Cardiac septum (tissue), 1 donor: ENCODE data around the gene CHST15. TPM values are rescaled to one million over a fixed set of nuclear protein-coding genes. Genes with fewer than 3 reads are reported as not detected.
"Not testable (repeated sequence)": the region's sequence is repeated elsewhere in the genome, so short reads cannot be mapped to it uniquely, and the experiment has no call there.

ENCODE experiments used
- DNase-seq: peaks from one replicate; pipeline ENCODE4 v3.0.0-alpha.2; 2020; ENCODE audit warnings: low spot score
- intact Hi-C: fragments of 100-400 bp; cut with DNase I; formaldehyde crosslinking; loops from one replicate; pipeline ENCODE4 v1.14.0; 2022
- total RNA-seq: library from RNA; stranded (reverse); fragmentation: NEBNext Ultra II Directional; extraction: Animal tissue kit (Norgen Biotek cat#: 25700); gene quantifications from one replicate; pipeline ENCODE4 v1.2.1, GENCODE V29; 2021
- donor health status: DM: no; HTN: no; CAD: no.

CHST15 gene
- total RNA-seq, 1 donor from 2014 or later, result 5.4 TPM

GRCh38 chr10:124036746-124037145 is 56.7 kb downstream of the CHST15 start:
- intact Hi-C loops, result no loop called here
- no peak for DNase-seq

- intact Hi-C loops, result no loop called here
- peak; percentile 89 for DNase-seq
These were observed 57.4 kb downstream of the CHST15 start for GRCh38 chr10:124035928-124036558.

- intact Hi-C loops, result no loop called here
These were observed 58.0 kb downstream of the CHST15 start for GRCh38 chr10:124035306-124035927.

GRCh38 chr10:124034576-124035305 is 58.7 kb downstream of the CHST15 start:
- DNase-seq, intact Hi-C loops: not testable (repeated sequence)

More at GRCh38 chr10:124035306-124035927, 58.0 kb downstream of the CHST15 start:
- DNase-seq, result no peak

GRCh38 chr10:124033887-124034218 is 59.5 kb downstream of the CHST15 start:
- intact Hi-C loops, result no loop called here
- no peak for DNase-seq

- no peak for DNase-seq
- intact Hi-C loops, result no loop called here
These were observed 60.2 kb downstream of the CHST15 start for GRCh38 chr10:124032971-124033886.

GRCh38 chr10:124032087-124032935 is 61.1 kb downstream of the CHST15 start:
- DNase-seq, result no peak
- intact Hi-C loops, result no loop called here

GRCh38 chr10:124030492-124031110 is 62.8 kb downstream of the CHST15 start:
- intact Hi-C loops, result no loop called here
- no peak for DNase-seq

- no peak for DNase-seq
- intact Hi-C loops, result no loop called here
These were observed 63.3 kb downstream of the CHST15 start for GRCh38 chr10:124030061-124030460.

- intact Hi-C loops, result loop anchor here (10.0 kb wide), 1 partner anchor 235 kb away; no protein-coding TSS in a partner anchor
- DNase-seq, result no peak
These were observed 63.8 kb downstream of the CHST15 start for GRCh38 chr10:124029559-124029958.

- intact Hi-C loops, result loop anchor here (10.0 kb wide), 1 partner anchor 236 kb away; no protein-coding TSS in a partner anchor
- no peak for DNase-seq
These were observed 64.5 kb downstream of the CHST15 start for GRCh38 chr10:124028700-124029480.

GRCh38 chr10:124027651-124028050 is 65.7 kb downstream of the CHST15 start:
- DNase-seq, result no peak
- intact Hi-C loops, result loop anchor here (10.0 kb wide), 1 partner anchor 237 kb away; no protein-coding TSS in a partner anchor

- no peak for DNase-seq
- intact Hi-C loops, result loop anchor here (10.0 kb wide), 1 partner anchor 238 kb away; no protein-coding TSS in a partner anchor
These were observed 66.3 kb downstream of the CHST15 start for GRCh38 chr10:124027031-124027611.

GRCh38 chr10:124026589-124026939 is 66.8 kb downstream of the CHST15 start:
- intact Hi-C loops, result loop anchor here (10.0 kb wide), 1 partner anchor 238 kb away; no protein-coding TSS in a partner anchor
- DNase-seq, result no peak

- DNase-seq, result no peak
- intact Hi-C loops, result loop anchor here (10.0 kb wide), 1 partner anchor 239 kb away; no protein-coding TSS in a partner anchor
These were observed 67.5 kb downstream of the CHST15 start for GRCh38 chr10:124025660-124026588.

- no peak for DNase-seq
- intact Hi-C loops, result loop anchor here (10.0 kb wide), 1 partner anchor 240 kb away; no protein-coding TSS in a partner anchor
These were observed 68.2 kb downstream of the CHST15 start for GRCh38 chr10:124025152-124025551.
